ENCODE results near the gene CUL2. TPM values are rescaled to one million over a fixed set of nuclear protein-coding genes. Genes with fewer than 3 reads are reported as not detected.
"Not testable (repeated sequence)": the region's sequence is repeated elsewhere in the genome, so short reads cannot be mapped to it uniquely, and the experiment has no call there.

Gene CUL2
- total RNA-seq, 1 donor from 2014 or later, result 33.7 TPM

GRCh38 chr10:35058134-35058533, 32.0 kb downstream of the CUL2 start:
- DNase-seq (no peak), ATAC-seq (ENCODE audit: low read depth) (peak; percentile 47)
- peaks cover 76% of the 10 kb centered on the region for H3K36me3 Mint-ChIP-seq (ENCODE audit: low read depth)
- TF ChIP-seq, protein P1, sequence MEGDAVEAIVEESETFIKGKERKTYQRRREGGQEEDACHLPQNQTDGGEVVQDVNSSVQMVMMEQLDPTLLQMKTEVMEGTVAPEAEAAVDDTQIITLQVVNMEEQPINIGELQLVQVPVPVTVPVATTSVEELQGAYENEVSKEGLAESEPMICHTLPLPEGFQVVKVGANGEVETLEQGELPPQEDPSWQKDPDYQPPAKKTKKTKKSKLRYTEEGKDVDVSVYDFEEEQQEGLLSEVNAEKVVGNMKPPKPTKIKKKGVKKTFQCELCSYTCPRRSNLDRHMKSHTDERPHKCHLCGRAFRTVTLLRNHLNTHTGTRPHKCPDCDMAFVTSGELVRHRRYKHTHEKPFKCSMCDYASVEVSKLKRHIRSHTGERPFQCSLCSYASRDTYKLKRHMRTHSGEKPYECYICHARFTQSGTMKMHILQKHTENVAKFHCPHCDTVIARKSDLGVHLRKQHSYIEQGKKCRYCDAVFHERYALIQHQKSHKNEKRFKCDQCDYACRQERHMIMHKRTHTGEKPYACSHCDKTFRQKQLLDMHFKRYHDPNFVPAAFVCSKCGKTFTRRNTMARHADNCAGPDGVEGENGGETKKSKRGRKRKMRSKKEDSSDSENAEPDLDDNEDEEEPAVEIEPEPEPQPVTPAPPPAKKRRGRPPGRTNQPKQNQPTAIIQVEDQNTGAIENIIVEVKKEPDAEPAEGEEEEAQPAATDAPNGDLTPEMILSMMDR (IDR thresholded peaks at IDR 0.05), result no peak
- peak overlapping the region; percentile 8 for H3K27ac Mint-ChIP-seq
- H3K9me3 Mint-ChIP-seq, result no peaks in the 10 kb centered on the region
- intact Hi-C loops (cut with micrococcal nuclease), result no loop called here
- CTCF ChIA-PET, result no interaction called here
- peaks cover 10% of the 10 kb centered on the region for H3K4me1 Mint-ChIP-seq
- no peak overlapping the region for H3K4me3 Mint-ChIP-seq
- H3K27me3 Mint-ChIP-seq, result no peaks in the 10 kb centered on the region
- POLR2A ChIA-PET, result no interaction called here

DNA sequence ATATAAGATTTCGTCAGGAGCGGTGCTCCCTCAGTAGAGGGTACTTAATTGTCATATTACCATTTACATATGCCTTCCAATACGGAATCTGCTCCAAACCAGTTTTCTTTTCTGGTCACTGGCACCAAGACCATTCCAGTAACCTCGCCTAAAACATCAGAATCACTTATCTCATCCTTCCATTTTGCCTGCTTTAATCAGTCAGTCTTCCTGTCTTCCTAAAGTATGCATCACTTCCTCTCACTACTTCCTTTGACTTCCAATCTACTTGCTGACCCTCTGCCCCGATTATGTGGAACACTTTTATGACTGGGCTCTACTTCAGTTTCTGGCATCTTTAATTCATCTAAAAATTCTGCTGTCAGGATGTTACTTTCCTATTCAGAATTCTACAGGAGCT, 33.5 kb downstream of the CUL2 start:
- ChIA-PET POLR2A (no interaction called here), CTCF (no interaction called here)
- TF ChIP-seq, protein P1 (IDR thresholded peaks at IDR 0.05), result no peak
- Mint-ChIP-seq H3K27me3 (no peaks in the 10 kb centered on the region), H3K4me3 (no peak overlapping the region), H3K9me3 (no peaks in the 10 kb centered on the region), H3K27ac (no peak overlapping the region), H3K36me3 (ENCODE audit: low read depth) (peaks cover 77% of the 10 kb centered on the region), H3K4me1 (peaks cover 10% of the 10 kb centered on the region)
- DNase-seq (no peak), ATAC-seq (ENCODE audit: low read depth) (no peak)
- intact Hi-C loops (cut with micrococcal nuclease), result no loop called here

GRCh38 chr10:35056133-35056532, 34.0 kb downstream of the CUL2 start:
- H3K27ac Mint-ChIP-seq, result no peak overlapping the region
- intact Hi-C loops (cut with micrococcal nuclease), result no loop called here

GRCh38 chr10:35050568-35050967, 39.6 kb downstream of the CUL2 start:
- H3K4me1 Mint-ChIP-seq, result peaks cover 18% of the 10 kb centered on the region
- ChIA-PET POLR2A (no interaction called here), CTCF (no interaction called here)
- H3K36me3 Mint-ChIP-seq (ENCODE audit: low read depth), result peaks cover 75% of the 10 kb centered on the region
- H3K27me3 Mint-ChIP-seq, result no peaks in the 10 kb centered on the region
- H3K4me3 Mint-ChIP-seq, result no peak overlapping the region
- H3K9me3 Mint-ChIP-seq, result no peaks in the 10 kb centered on the region
- no peak for DNase-seq
- no peak overlapping the region for H3K27ac Mint-ChIP-seq
- intact Hi-C loops (cut with micrococcal nuclease), result no loop called here
- TF ChIP-seq, protein P1 (IDR thresholded peaks at IDR 0.05), result no peak
- ATAC-seq (ENCODE audit: low read depth), result no peak

More at GRCh38 chr10:35056133-35056532, 34.0 kb downstream of the CUL2 start:
- peaks cover 10% of the 10 kb centered on the region for H3K4me1 Mint-ChIP-seq
- H3K27me3 Mint-ChIP-seq, result no peaks in the 10 kb centered on the region
- ChIA-PET CTCF (no interaction called here), POLR2A (no interaction called here)
- no peaks in the 10 kb centered on the region for H3K9me3 Mint-ChIP-seq
- no peak for ATAC-seq (ENCODE audit: low read depth)
- H3K36me3 Mint-ChIP-seq (ENCODE audit: low read depth), result peaks cover 78% of the 10 kb centered on the region
- no peak for DNase-seq
- no peak overlapping the region for H3K4me3 Mint-ChIP-seq
- TF ChIP-seq, protein P1 (IDR thresholded peaks at IDR 0.05), result no peak

- DNase-seq (no peak), ATAC-seq (ENCODE audit: low read depth) (no peak)
- Mint-ChIP-seq H3K27me3 (no peaks in the 10 kb centered on the region), H3K9me3 (no peaks in the 10 kb centered on the region), H3K4me3 (no peak overlapping the region), H3K36me3 (ENCODE audit: low read depth) (peaks cover 86% of the 10 kb centered on the region), H3K4me1 (peaks cover 18% of the 10 kb centered on the region), H3K27ac (no peak overlapping the region)
- POLR2A ChIA-PET, result no interaction called here
- CTCF ChIA-PET, result no interaction called here
- intact Hi-C loops (cut with micrococcal nuclease), result no loop called here
- TF ChIP-seq, protein P1 (IDR thresholded peaks at IDR 0.05), result no peak
Observed at GRCh38 chr10:35046074-35046473, 44.1 kb downstream of the CUL2 start.

DNA sequence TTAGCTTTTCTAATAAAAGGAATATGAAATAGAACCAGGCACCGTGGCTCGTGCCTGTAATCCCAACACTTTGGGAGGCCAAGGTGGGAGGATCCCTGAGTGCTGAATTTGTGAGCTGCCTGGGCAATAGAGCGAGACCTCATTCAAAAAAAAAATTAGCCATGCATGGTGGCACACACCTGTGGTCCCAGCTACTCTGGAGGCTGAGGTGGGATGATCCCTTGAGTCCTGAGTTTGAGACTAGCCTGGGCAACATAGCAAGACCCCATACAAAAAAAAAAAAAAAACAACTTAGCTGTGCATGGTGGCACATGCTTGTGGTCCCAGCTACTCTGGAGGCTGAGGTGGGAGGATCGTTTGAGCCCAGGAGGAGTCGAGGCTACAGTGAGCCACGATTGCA, 44.9 kb downstream of the CUL2 start:
- H3K27me3 Mint-ChIP-seq; DNase-seq; intact Hi-C loops (cut with micrococcal nuclease); ATAC-seq (ENCODE audit: low read depth); H3K27ac Mint-ChIP-seq; CTCF ChIA-PET; POLR2A ChIA-PET; H3K9me3 Mint-ChIP-seq; H3K4me3 Mint-ChIP-seq: not testable (repeated sequence)
- peaks cover 18% of the 10 kb centered on the region for H3K4me1 Mint-ChIP-seq
- peaks cover 85% of the 10 kb centered on the region for H3K36me3 Mint-ChIP-seq (ENCODE audit: low read depth)

Measured in activated B cell treated with CpG ODN at 0.5 μM for 24 hours (primary cell).